Measurements from ENCODE around the gene RPL18A. TPM values are rescaled to one million over a fixed set of nuclear protein-coding genes. Genes with fewer than 3 reads are reported as not detected.

The RPL18A gene
- total RNA-seq, 1 donor from 2014 or later, result 1,135 TPM

DNA sequence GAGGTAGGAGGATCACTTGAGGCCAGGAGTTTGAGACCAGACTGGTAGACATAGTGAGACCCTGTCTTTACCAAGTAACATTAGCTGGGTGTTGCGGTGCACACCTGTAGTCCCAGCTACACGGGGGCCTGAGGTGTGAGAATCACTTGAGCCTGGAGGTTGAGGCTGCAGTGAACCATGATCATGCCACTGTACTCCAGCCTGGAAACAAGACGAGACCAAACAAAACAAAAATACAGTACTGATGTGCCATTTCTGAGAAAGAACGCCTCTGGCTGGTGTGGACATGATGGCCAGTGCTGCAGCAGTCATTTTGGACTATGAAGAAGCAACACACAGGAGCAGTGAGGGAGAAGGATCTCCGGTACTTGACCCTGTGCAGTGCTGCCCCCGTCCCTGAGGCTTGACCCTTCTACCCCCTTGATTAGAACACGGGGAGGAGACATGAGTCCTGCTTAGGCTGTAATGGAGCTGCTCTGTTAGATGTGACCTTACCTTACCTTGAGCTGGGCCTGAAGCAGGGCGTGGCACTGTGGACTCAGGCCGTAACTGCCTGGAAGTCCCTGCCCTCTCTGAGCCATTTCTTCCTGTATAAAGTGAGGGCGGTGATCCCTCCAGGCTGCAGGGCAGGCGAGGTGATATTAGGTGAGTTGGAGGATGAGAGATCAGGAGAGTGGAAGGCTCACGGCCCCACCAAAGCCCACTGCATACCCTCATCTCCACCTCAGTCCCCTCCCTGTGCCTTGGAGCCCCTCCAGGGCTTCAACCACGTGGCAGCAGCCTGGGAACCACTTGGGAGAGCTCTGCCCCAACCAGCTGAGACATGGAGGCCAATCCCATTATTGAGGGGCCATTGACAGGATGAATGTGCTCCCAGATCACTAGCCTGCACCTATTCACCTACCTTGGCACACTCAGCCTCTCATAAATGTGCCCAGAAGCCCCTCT lies 5.9 kb downstream of the RPL18A start:
- peaks cover 7% of the 10 kb centered on the region for H3K9me3 Mint-ChIP-seq (ENCODE audit: unreplicated experiment)
- H3K27me3 Mint-ChIP-seq (ENCODE audit: unreplicated experiment), result peaks cover 11% of the 10 kb centered on the region
- no peak for DNase-seq
- H3K4me1 Mint-ChIP-seq (ENCODE audit: low read depth, unreplicated experiment), result peaks cover 7% of the 10 kb centered on the region
- H3K27ac Mint-ChIP-seq (ENCODE audit: unreplicated experiment), result no peak overlapping the region
- TF ChIP-seq, protein P1, sequence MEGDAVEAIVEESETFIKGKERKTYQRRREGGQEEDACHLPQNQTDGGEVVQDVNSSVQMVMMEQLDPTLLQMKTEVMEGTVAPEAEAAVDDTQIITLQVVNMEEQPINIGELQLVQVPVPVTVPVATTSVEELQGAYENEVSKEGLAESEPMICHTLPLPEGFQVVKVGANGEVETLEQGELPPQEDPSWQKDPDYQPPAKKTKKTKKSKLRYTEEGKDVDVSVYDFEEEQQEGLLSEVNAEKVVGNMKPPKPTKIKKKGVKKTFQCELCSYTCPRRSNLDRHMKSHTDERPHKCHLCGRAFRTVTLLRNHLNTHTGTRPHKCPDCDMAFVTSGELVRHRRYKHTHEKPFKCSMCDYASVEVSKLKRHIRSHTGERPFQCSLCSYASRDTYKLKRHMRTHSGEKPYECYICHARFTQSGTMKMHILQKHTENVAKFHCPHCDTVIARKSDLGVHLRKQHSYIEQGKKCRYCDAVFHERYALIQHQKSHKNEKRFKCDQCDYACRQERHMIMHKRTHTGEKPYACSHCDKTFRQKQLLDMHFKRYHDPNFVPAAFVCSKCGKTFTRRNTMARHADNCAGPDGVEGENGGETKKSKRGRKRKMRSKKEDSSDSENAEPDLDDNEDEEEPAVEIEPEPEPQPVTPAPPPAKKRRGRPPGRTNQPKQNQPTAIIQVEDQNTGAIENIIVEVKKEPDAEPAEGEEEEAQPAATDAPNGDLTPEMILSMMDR (IDR thresholded peaks at IDR 0.05; ENCODE audit: partially characterized antibody, unreplicated experiment), result no peak
- no peak overlapping the region for H3K4me3 Mint-ChIP-seq (ENCODE audit: unreplicated experiment)
- no peaks in the 10 kb centered on the region for H3K36me3 Mint-ChIP-seq (ENCODE audit: unreplicated experiment)

DNA sequence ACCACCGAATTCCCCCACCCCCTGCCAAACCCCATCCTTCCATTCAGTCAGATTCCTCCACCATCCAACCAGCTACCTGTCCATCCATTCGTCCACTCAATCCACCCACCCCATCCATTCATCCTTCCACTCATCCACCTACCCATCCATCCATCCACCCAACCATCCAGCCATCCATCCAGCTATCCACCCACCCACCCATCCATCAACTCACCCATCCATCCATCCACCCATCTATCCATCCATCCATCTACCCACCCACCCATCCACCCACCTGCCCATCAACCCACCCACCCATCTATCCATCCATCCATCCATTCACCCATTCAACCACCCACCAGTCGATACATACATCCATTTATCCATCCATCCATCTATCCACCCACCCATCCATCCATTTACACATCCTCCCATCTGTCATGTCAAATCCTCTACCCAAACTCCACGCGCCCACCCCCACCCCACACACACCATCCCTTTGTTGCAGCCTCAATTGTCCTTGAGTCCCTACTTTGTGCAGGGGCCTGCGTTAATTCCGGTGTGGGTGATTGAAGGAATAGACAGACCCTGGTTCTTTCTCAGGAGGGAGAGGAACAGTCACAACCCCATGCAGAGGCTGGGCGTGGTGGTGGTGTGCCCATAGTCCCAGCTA lies 6.7 kb downstream of the RPL18A start:
- peaks cover 9% of the 10 kb centered on the region for H3K27me3 Mint-ChIP-seq (ENCODE audit: unreplicated experiment)
- TF ChIP-seq, protein P1 (IDR thresholded peaks at IDR 0.05; ENCODE audit: partially characterized antibody, unreplicated experiment), result no peak
- H3K9me3 Mint-ChIP-seq (ENCODE audit: unreplicated experiment), result peaks cover 4% of the 10 kb centered on the region
- no peaks in the 10 kb centered on the region for H3K36me3 Mint-ChIP-seq (ENCODE audit: unreplicated experiment)
- peaks cover 2% of the 10 kb centered on the region for H3K4me1 Mint-ChIP-seq (ENCODE audit: low read depth, unreplicated experiment)
- no peak overlapping the region for H3K27ac Mint-ChIP-seq (ENCODE audit: unreplicated experiment)
- H3K4me3 Mint-ChIP-seq (ENCODE audit: unreplicated experiment), result no peak overlapping the region
- DNase-seq, result no peak

DNA sequence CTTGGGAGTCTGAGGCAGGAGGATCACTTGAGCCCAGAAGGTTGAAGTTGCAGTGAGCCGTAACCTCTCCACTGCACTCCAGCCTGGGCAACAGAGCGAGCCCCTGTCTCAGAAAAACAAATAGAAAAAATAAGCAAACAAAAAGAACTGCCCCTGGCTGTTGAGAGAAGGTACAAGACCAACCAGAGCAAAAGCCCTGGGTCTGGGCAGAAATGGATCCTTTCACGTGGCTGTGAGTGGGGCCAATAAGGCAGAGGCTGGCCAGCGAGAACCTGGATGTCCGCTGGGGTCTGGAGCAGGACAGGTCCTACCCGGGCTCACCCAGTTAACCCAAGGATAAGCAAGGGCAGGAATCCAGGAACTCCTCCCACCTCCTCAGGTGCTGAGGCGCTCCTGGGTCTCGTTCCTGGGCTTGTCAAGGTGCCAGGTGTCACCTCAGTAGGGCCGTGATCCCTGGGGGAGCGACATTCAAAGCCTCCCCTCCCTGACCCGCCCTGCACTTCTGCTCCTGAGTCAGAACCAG lies 7.3 kb downstream of the RPL18A start:
- H3K4me1 Mint-ChIP-seq (ENCODE audit: low read depth, unreplicated experiment), result no peaks in the 10 kb centered on the region
- no peak overlapping the region for H3K4me3 Mint-ChIP-seq (ENCODE audit: unreplicated experiment)
- DNase-seq, result no peak
- TF ChIP-seq, protein P1 (IDR thresholded peaks at IDR 0.05; ENCODE audit: partially characterized antibody, unreplicated experiment), result no peak
- peaks cover 2% of the 10 kb centered on the region for H3K9me3 Mint-ChIP-seq (ENCODE audit: unreplicated experiment)
- H3K36me3 Mint-ChIP-seq (ENCODE audit: unreplicated experiment), result no peaks in the 10 kb centered on the region
- H3K27me3 Mint-ChIP-seq (ENCODE audit: unreplicated experiment), result peaks cover 9% of the 10 kb centered on the region
- no peak overlapping the region for H3K27ac Mint-ChIP-seq (ENCODE audit: unreplicated experiment)

DNA sequence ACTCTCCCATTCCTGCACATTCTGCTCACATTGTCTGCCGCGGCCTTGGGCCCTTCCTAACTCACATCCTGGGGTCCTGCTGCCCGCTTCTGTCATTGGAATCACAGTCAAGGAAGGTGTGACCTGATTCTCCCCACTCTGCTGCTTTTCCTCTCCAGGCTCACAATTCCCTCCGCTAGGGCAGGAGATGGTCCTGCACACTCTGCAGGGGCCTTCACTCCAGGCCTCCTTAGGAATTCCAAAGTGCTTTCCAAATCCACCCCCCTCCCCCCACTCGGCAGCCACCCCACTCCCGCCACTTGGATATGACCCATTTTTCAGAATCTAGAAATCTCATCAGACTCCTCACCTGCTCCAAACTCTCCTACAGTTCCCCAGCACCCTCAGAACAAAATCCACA lies 9.0 kb downstream of the RPL18A start:
- H3K9me3 Mint-ChIP-seq (ENCODE audit: unreplicated experiment), result peaks cover 2% of the 10 kb centered on the region
- peak overlapping the region; percentile 33 for H3K27ac Mint-ChIP-seq (ENCODE audit: unreplicated experiment)
- TF ChIP-seq, protein P1 (IDR thresholded peaks at IDR 0.05; ENCODE audit: partially characterized antibody, unreplicated experiment), result no peak
- no peak overlapping the region for H3K4me3 Mint-ChIP-seq (ENCODE audit: unreplicated experiment)
- no peaks in the 10 kb centered on the region for H3K36me3 Mint-ChIP-seq (ENCODE audit: unreplicated experiment)
- peaks cover 7% of the 10 kb centered on the region for H3K27me3 Mint-ChIP-seq (ENCODE audit: unreplicated experiment)
- H3K4me1 Mint-ChIP-seq (ENCODE audit: low read depth, unreplicated experiment), result no peaks in the 10 kb centered on the region
- no peak for DNase-seq
